NB4 (cell line): ENCODE measurements around the gene NDUFA1.
"Not testable (repeated sequence)": the region's sequence is repeated elsewhere in the genome, so short reads cannot be mapped to it uniquely, and the experiment has no call there.

Experiments
- DNase-seq: peaks from one replicate; pipeline ENCODE4 v3.0.0; 2010; ENCODE audit warnings: low read depth
- H3K4me3 ChIP-seq: one replicate; pipeline ENCODE4 v1.5.1; 2011; ENCODE audit warnings: mild to moderate bottlenecking, low read depth, low read length, moderate library complexity
- CTCF ChIP-seq: IDR thresholded peaks from one replicate; pipeline ENCODE4 v1.5.1; 2012; ENCODE audit warnings: low read depth, low read length
- MAX ChIP-seq: IDR thresholded peaks from 2 replicates; pipeline ENCODE4 v1.6.1; 2011; ENCODE audit warnings: low read depth, low read length
- MYC ChIP-seq: IDR thresholded peaks from 2 replicates; pipeline ENCODE4 v1.6.1; 2011; ENCODE audit warnings: low read depth, low read length
- POLR2A ChIP-seq: IDR thresholded peaks from 2 replicates; pipeline ENCODE4 v1.6.1; 2011; ENCODE audit warnings: mild to moderate bottlenecking; ENCODE audit not compliant: insufficient read length; ENCODE audit errors: extremely low read depth

The NDUFA1 gene

DNA sequence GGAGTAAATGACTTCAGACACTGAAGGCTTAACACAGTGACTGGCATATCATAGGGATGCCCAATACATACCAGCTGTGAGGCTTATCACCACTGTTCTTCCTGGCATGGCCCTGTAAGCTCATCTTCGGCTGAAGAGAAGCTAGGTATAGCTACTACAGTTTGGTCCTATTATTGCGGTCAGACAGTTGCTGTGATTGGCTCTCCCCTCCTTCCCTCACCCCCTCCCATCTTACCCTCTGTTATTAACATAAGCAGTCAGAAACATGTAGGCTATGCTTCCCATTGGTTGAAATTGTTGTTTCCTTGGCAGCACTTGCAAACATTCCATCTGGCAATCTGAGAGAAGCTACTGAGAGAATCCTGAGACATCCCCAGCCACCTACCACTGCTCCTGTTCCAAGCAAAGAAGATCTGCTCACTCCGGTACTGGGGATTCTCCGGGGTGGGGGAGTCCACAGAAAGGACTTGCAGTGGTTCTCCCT is 24.3 kb downstream of the NDUFA1 start, which contains the start of gene AKAP14:
Gene AKAP14, plus strand, starts transcription at position 51 of the 484 bp plus-strand sequence. CDS start 7,331 bp downstream, outside the sequence.
- no peak for TF ChIP-seq MYC
- TF ChIP-seq POLR2A, result no peak
- no peak for TF ChIP-seq MAX
- TF ChIP-seq CTCF, result no peak
- H3K4me3 ChIP-seq, result no peak within 1 kb of the TSS
- DNase-seq, result no peak

GRCh38 chrX:119899125-119899524 is 27.5 kb downstream of the NDUFA1 start:
- peak; percentile 89 for DNase-seq
- H3K4me3 ChIP-seq, result no peak overlapping the region
- TF ChIP-seq MAX (peak; percentile 61), POLR2A (no peak), MYC (peak; percentile 68)

DNA sequence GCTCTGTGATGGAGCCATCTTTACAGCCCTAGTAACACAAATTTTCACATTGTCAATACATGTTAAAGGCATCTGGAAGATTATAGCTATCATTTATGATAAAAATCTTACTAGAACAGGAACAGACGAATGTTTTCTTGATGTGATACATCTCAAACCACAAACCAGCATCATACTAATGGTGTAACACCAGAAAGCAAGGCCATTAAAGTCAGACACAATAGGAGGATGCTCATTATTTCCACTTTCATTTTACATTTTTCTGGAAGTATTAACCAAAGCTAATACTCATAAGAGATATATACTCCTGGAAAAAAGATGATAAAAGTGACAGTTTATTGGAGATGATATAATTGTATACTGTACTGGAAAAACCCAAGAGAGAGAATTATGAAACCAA is 29.3 kb downstream of the NDUFA1 start:
- DNase-seq, result no peak
- no peak for TF ChIP-seq POLR2A
- TF ChIP-seq MYC, result no peak
- no peak for TF ChIP-seq CTCF
- TF ChIP-seq MAX, result no peak
- no peak overlapping the region for H3K4me3 ChIP-seq

- DNase-seq, result no peak
- H3K4me3 ChIP-seq, result no peak overlapping the region
- TF ChIP-seq POLR2A (no peak), CTCF (no peak), MAX (no peak), MYC (no peak)
Measured at GRCh38 chrX:119916310-119916709, 44.7 kb downstream of the NDUFA1 start.

DNA sequence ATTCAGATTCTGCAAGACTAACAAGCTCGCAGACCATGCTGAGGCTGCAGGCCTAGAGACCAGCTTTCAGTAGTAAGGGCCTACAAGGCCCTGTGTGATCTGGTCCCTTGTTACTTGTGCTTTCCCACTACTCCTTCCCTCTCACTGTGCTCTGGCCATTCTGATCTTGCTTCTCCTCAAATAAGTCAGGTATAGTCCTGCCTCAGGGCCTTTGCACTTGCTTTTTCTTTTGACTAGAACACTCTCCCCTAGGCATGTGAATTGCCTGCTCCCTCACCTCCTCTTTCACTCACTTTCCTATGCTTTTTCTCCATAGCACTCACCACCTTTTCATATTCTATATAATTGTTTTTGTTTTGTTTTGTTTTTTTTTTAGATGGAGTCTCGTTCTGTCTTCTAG is 46.2 kb downstream of the NDUFA1 start:
- DNase-seq, result no peak
- H3K4me3 ChIP-seq, result no peak overlapping the region
- TF ChIP-seq MAX, result no peak
- no peak for TF ChIP-seq MYC
- TF ChIP-seq CTCF, result no peak
- TF ChIP-seq POLR2A, result no peak

DNA sequence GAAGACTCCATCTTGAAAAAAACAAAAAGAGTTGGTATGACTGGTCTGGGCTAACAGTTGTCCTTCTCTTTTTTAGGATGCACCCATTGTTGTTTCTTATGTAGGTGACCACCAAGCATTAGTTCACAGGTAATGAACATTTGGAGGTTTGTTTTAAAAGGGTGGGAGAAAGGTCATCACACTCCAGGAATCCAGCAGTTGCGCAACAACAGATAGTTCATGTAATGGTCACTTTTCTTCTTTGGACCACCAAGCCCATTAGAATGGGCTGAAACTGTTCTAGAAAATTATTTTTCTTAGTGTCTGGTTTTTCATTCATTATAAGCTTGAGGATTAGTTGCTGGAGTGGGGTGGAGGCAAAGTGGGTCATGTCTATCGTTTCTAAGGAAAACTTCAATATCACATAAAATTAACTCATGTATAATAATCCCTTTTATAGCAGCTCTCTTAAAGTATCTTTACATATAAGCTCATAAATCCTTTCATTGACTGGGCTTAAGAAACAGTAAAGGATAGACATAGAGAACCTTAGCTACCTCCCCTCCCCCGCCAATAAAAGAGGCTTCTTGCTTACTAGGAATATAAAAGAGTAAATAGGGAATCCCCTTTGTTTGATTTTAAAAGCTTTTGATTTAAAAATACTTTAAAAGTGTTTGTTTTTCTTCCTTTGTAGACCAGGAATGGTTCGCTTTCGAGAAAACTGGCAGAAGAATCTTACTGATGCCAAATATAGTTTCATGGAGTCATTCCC is 48.4 kb downstream of the NDUFA1 start:
- H3K4me3 ChIP-seq, result no peak overlapping the region
- TF ChIP-seq MAX (no peak), POLR2A (no peak), MYC (no peak), CTCF (no peak)
- DNase-seq, result no peak

- H3K4me3 ChIP-seq, DNase-seq: not testable (repeated sequence)
Measured at GRCh38 chrX:119922391-119922790, 50.8 kb downstream of the NDUFA1 start.
